ENCODE data around the gene WASHC3. TPM values are rescaled to one million over a fixed set of nuclear protein-coding genes. Genes with fewer than 3 reads are reported as not detected.
"Not testable (repeated sequence)": the region's sequence is repeated elsewhere in the genome, so short reads cannot be mapped to it uniquely, and the experiment has no call there.

Gene WASHC3
- total RNA-seq (2014; rRNA removed; shearing (Covaris generic)), result 36.2 and 75.1 TPM in 2 replicates

- no peaks in the 10 kb centered on the region for H3K9me3 ChIP-seq (replicated peaks)
- H3K27ac ChIP-seq, result peak within 1 kb of the TSS; percentile 67
- peak within 1 kb of the TSS; percentile 72 for H3K4me3 ChIP-seq
- peaks cover 9% of the 10 kb centered on the region for H3K4me1 ChIP-seq (replicated peaks)
- peaks cover 21% of the 10 kb centered on the region for H3K36me3 ChIP-seq
- DNase-seq (ENCODE audit: low read depth in 1 of 2, low spot score in 2 of 2), result peak; percentile 85 to 93
- H3K27me3 ChIP-seq (replicated peaks), result no peaks in the 10 kb centered on the region
Observed at GRCh38 chr12:102061560-102062418, at the start of gene WASHC3. TSS of gene WASHC3 (minus strand) at chr12:102061991. CDS start at chr12:102061962, 29 bp downstream.

GRCh38 chr12:102110782-102111181 lies 49.0 kb upstream of the WASHC3 start:
- no peaks in the 10 kb centered on the region for H3K4me1 ChIP-seq (replicated peaks)
- no peaks in the 10 kb centered on the region for H3K9me3 ChIP-seq (replicated peaks)
- no peak for DNase-seq (ENCODE audit: low read depth in 1 of 2, low spot score in 2 of 2)
- H3K36me3 ChIP-seq, result peaks cover 60% of the 10 kb centered on the region
- no peak overlapping the region for H3K4me3 ChIP-seq
- H3K27me3 ChIP-seq (replicated peaks), result no peaks in the 10 kb centered on the region
- H3K27ac ChIP-seq, result no peak overlapping the region

- H3K27ac ChIP-seq, result no peak overlapping the region
- no peak overlapping the region for H3K4me3 ChIP-seq
- peaks cover 78% of the 10 kb centered on the region for H3K36me3 ChIP-seq
- no peak for DNase-seq (ENCODE audit: low read depth in 1 of 2, low spot score in 2 of 2)
- no peaks in the 10 kb centered on the region for H3K27me3 ChIP-seq (replicated peaks)
- no peaks in the 10 kb centered on the region for H3K4me1 ChIP-seq (replicated peaks)
- no peaks in the 10 kb centered on the region for H3K9me3 ChIP-seq (replicated peaks)
Observed at GRCh38 chr12:102107970-102108369, 46.2 kb upstream of the WASHC3 start.

GRCh38 chr12:102106905-102107304 lies 45.1 kb upstream of the WASHC3 start:
- Histone ChIP-seq H3K4me1 (replicated peaks) (no peaks in the 10 kb centered on the region), H3K36me3 (peaks cover 87% of the 10 kb centered on the region), H3K27me3 (replicated peaks) (no peaks in the 10 kb centered on the region), H3K4me3 (no peak overlapping the region), H3K27ac (no peak overlapping the region), H3K9me3 (replicated peaks) (no peaks in the 10 kb centered on the region)
- DNase-seq (ENCODE audit: low read depth in 1 of 2, low spot score in 2 of 2), result no peak

GRCh38 chr12:102096855-102097254 lies 35.1 kb upstream of the WASHC3 start:
- H3K27ac ChIP-seq, result no peak overlapping the region
- peaks cover 3% of the 10 kb centered on the region; the same call in 1 of the 2 replicates for H3K4me1 ChIP-seq (replicated peaks)
- H3K27me3 ChIP-seq (replicated peaks), result no peaks in the 10 kb centered on the region
- no peak overlapping the region for H3K4me3 ChIP-seq
- H3K36me3 ChIP-seq, result peaks cover 24% of the 10 kb centered on the region
- DNase-seq (ENCODE audit: low read depth in 1 of 2, low spot score in 2 of 2), result no peak
- H3K9me3 ChIP-seq (replicated peaks), result no peaks in the 10 kb centered on the region

GRCh38 chr12:102095677-102096263 lies 34.0 kb upstream of the WASHC3 start:
- H3K27ac ChIP-seq, result no peak overlapping the region
- H3K9me3 ChIP-seq (replicated peaks), result no peaks in the 10 kb centered on the region
- peaks cover 3% of the 10 kb centered on the region; the same call in 1 of the 2 replicates for H3K4me1 ChIP-seq (replicated peaks)
- H3K36me3 ChIP-seq, result peaks cover 23% of the 10 kb centered on the region
- no peak overlapping the region for H3K4me3 ChIP-seq
- H3K27me3 ChIP-seq (replicated peaks), result no peaks in the 10 kb centered on the region
- peak in 1 of 2 experiments; percentile 5 for DNase-seq (ENCODE audit: low read depth in 1 of 2, low spot score in 2 of 2)

- Histone ChIP-seq H3K36me3 (peaks cover 11% of the 10 kb centered on the region), H3K4me3 (no peak overlapping the region), H3K4me1 (replicated peaks) (peaks cover 3% of the 10 kb centered on the region; the same call in 1 of the 2 replicates), H3K27me3 (replicated peaks) (no peaks in the 10 kb centered on the region), H3K9me3 (replicated peaks) (no peaks in the 10 kb centered on the region), H3K27ac (no peak overlapping the region; the same call in 1 of the 2 replicates)
- peak in 1 of 2 experiments; percentile 20 for DNase-seq (ENCODE audit: low read depth in 1 of 2, low spot score in 2 of 2)
Observed at GRCh38 chr12:102093319-102093718, 31.5 kb upstream of the WASHC3 start.

GRCh38 chr12:102089228-102089835 lies 27.5 kb upstream of the WASHC3 start:
- H3K27ac ChIP-seq; H3K4me1 ChIP-seq (replicated peaks); H3K9me3 ChIP-seq (replicated peaks); DNase-seq (ENCODE audit: low read depth in 1 of 2, low spot score in 2 of 2); H3K27me3 ChIP-seq (replicated peaks); H3K4me3 ChIP-seq: not testable (repeated sequence)
- peaks cover 23% of the 10 kb centered on the region for H3K36me3 ChIP-seq

- Histone ChIP-seq H3K36me3 (peaks cover 47% of the 10 kb centered on the region), H3K4me3 (no peak overlapping the region), H3K27ac (no peak overlapping the region), H3K9me3 (replicated peaks) (no peaks in the 10 kb centered on the region), H3K27me3 (replicated peaks) (no peaks in the 10 kb centered on the region), H3K4me1 (replicated peaks) (no peaks in the 10 kb centered on the region)
- DNase-seq (ENCODE audit: low read depth in 1 of 2, low spot score in 2 of 2), result no peak
Observed at GRCh38 chr12:102080842-102081241, 19.1 kb upstream of the WASHC3 start.

- not testable (repeated sequence) for H3K9me3 ChIP-seq (replicated peaks); H3K27ac ChIP-seq; H3K4me3 ChIP-seq; DNase-seq (ENCODE audit: low read depth in 1 of 2, low spot score in 2 of 2); H3K4me1 ChIP-seq (replicated peaks); H3K27me3 ChIP-seq (replicated peaks)
- H3K36me3 ChIP-seq, result peaks cover 15% of the 10 kb centered on the region
Observed at GRCh38 chr12:102072092-102072491, 10.3 kb upstream of the WASHC3 start.

- no peak overlapping the region for H3K4me3 ChIP-seq
- no peaks in the 10 kb centered on the region for H3K9me3 ChIP-seq (replicated peaks)
- peaks cover 4% of the 10 kb centered on the region; the same call in 1 of the 2 replicates for H3K36me3 ChIP-seq
- H3K27me3 ChIP-seq (replicated peaks), result no peaks in the 10 kb centered on the region
- DNase-seq (ENCODE audit: low read depth in 1 of 2, low spot score in 2 of 2), result no peak
- no peaks in the 10 kb centered on the region; the same call in 1 of the 2 replicates for H3K4me1 ChIP-seq (replicated peaks)
- H3K27ac ChIP-seq, result no peak overlapping the region
Observed at GRCh38 chr12:102069707-102070106, 7.9 kb upstream of the WASHC3 start.

- H3K4me3 ChIP-seq, result no peak overlapping the region
- H3K9me3 ChIP-seq (replicated peaks), result no peaks in the 10 kb centered on the region
- no peak overlapping the region for H3K27ac ChIP-seq
- DNase-seq (ENCODE audit: low read depth in 1 of 2, low spot score in 2 of 2), result peak in 1 of 2 experiments; percentile 2
- H3K4me1 ChIP-seq (replicated peaks), result no peaks in the 10 kb centered on the region; the same call in 1 of the 2 replicates
- H3K27me3 ChIP-seq (replicated peaks), result no peaks in the 10 kb centered on the region
- no peaks in the 10 kb centered on the region for H3K36me3 ChIP-seq
Observed at GRCh38 chr12:102067574-102068258, 5.9 kb upstream of the WASHC3 start.

GRCh38 chr12:102064476-102064875 lies 2.7 kb upstream of the WASHC3 start:
- no peak overlapping the region for H3K4me3 ChIP-seq
- peaks cover 9% of the 10 kb centered on the region for H3K4me1 ChIP-seq (replicated peaks)
- H3K36me3 ChIP-seq, result peaks cover 8% of the 10 kb centered on the region; the same call in 1 of the 2 replicates
- no peaks in the 10 kb centered on the region for H3K9me3 ChIP-seq (replicated peaks)
- no peaks in the 10 kb centered on the region for H3K27me3 ChIP-seq (replicated peaks)
- DNase-seq (ENCODE audit: low read depth in 1 of 2, low spot score in 2 of 2), result no peak
- H3K27ac ChIP-seq, result no peak overlapping the region
